Breast epithelium (tissue), 4 donors: Measurements from ENCODE around the gene PERP. TPM values are rescaled to one million over a fixed set of nuclear protein-coding genes. Genes with fewer than 3 reads are reported as not detected.

Experiments used
- DNase-seq, 2 donors: peaks; one replicate each; pipeline ENCODE4 v3.0.0-alpha.2; 2019; ENCODE audit warnings: low spot score in 2 of 2
- H3K27ac ChIP-seq, 2 donors: fragments of 200-600 bp; sonication (generic) in 1 of 2; one replicate each; pipeline ENCODE4 v1.5.1; 2016 to 2019; ENCODE audit warnings: mild to moderate bottlenecking in 1 of 2
- H3K27me3 ChIP-seq, 2 donors: fragments of 200-600 bp; sonication (generic) in 1 of 2; one replicate each; pipeline versions ENCODE4 v1.5.1 to v1.6.0; 2017 to 2019; ENCODE audit warnings: control low read depth in 1 of 2, mild to moderate bottlenecking in 1 of 2
- H3K36me3 ChIP-seq: fragments of 200-600 bp; one replicate; pipeline ENCODE4 v1.5.1; 2019
- H3K4me1 ChIP-seq, 2 donors: fragments of 200-600 bp; sonication (generic); one replicate each; pipeline ENCODE4 v1.5.1; 2016 to 2019; ENCODE audit warnings: control low read depth in 1 of 2
- H3K4me3 ChIP-seq, 3 donors: fragments of 200-600 bp; sonication (generic); 1 replicate in 2 of 3; 2 replicates in 1 of 3; pipeline ENCODE4 v1.5.1; 2016 to 2019; ENCODE audit warnings: mild to moderate bottlenecking in 3 of 3, moderate library complexity in 2 of 3
- H3K9me3 ChIP-seq, 2 donors: fragments of 200-600 bp; sonication (generic) in 1 of 2; one replicate each; pipeline ENCODE4 v1.5.1; 2016 to 2019; ENCODE audit warnings: control low read depth in 1 of 2
- POLR2A ChIP-seq: fragments of 450-650 bp; IDR thresholded peaks from one replicate; pipeline ENCODE4 v1.6.1; 2016; ENCODE audit warnings: antibody characterized with exemption, mild to moderate bottlenecking, moderate library complexity
- POLR2AphosphoS5 ChIP-seq, 3 donors: sonication (generic); formaldehyde crosslinking; IDR thresholded peaks; one replicate each; pipeline ENCODE4 v1.6.1; 2017; ENCODE audit warnings: antibody characterized with exemption in 3 of 3
- intact Hi-C: fragments of 100-400 bp; cut with DNase I; formaldehyde crosslinking; loops from one replicate; pipeline ENCODE4 v1.15.1; 2023; ENCODE audit warnings: low total_unique reads
- total RNA-seq, 3 donors: library from RNA; depleted of rRNA; stranded (reverse); fragments of >200 nt; gene quantifications; one replicate each; pipeline ENCODE4 v1.1.0, GENCODE V29; 2016
- TF ChIP-seq, protein P1 (sequence below), 3 donors: fragments of 450-650 bp; IDR thresholded peaks; one replicate each; pipeline ENCODE4 v1.5.1; 2016 to 2017; ENCODE audit warnings: antibody characterized with exemption in 3 of 3, mild to moderate bottlenecking in 3 of 3, moderate library complexity in 3 of 3

PERP gene
- total RNA-seq, 3 donors from 2014 or later = 62.9 to 176 (median 82.3) TPM

DNA sequence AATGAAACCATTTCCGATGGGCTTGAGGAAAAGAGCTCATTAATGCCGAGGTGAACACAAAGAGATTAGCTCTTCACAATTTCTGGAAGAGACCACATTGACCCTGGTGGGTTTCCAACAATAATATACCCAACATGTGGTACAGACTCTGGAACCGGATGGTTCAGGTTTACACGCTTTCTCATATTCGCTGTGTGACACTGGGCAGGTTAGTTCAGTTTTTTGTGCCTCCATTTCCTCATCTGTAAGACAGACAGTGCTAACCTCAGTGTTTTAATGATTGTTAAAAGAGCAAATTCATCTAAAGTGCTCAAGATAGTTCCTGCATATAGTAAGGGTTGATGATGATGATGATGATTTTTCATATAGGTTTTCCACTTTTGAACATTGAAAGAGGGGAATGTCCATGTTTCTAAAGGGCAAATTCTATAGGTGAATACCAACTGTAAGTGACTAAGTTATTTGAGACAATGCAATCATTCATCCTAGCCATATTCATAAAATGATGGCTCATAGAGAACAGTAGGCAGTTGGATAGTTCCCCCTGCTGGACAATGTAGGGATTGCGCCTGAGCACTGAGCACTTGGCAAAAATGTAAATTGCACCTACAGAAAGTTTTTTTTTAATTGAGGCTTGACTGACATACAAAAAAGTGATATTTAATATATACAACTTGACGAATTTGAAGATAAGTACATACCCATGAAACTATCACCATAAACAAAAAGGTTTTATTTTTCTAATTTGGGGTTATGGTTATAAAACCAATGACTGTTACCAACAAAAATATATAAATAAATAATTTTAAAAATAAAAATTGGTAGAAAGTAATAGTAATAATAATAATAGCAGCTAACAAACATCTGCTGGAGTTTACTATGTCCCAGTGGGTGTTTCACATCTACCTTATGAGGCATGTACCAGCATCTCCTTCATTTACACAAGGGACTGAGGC, 2.1 kb upstream of the PERP start:
- intact Hi-C loops = no loop called here
- TF ChIP-seq POLR2A (no peak), POLR2AphosphoS5 (IDR thresholded peaks at IDR 0.05) (peak in 1 of 3 donors; percentile 40)
- TF ChIP-seq, protein P1, sequence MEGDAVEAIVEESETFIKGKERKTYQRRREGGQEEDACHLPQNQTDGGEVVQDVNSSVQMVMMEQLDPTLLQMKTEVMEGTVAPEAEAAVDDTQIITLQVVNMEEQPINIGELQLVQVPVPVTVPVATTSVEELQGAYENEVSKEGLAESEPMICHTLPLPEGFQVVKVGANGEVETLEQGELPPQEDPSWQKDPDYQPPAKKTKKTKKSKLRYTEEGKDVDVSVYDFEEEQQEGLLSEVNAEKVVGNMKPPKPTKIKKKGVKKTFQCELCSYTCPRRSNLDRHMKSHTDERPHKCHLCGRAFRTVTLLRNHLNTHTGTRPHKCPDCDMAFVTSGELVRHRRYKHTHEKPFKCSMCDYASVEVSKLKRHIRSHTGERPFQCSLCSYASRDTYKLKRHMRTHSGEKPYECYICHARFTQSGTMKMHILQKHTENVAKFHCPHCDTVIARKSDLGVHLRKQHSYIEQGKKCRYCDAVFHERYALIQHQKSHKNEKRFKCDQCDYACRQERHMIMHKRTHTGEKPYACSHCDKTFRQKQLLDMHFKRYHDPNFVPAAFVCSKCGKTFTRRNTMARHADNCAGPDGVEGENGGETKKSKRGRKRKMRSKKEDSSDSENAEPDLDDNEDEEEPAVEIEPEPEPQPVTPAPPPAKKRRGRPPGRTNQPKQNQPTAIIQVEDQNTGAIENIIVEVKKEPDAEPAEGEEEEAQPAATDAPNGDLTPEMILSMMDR (IDR thresholded peaks at IDR 0.05) = peak; percentile 92 to 97 (median 97)
- no peaks in the 10 kb centered on the region for H3K9me3 ChIP-seq
- no peak overlapping the region for H3K4me3 ChIP-seq
- peak; percentile 58 to 75 for DNase-seq
- H3K27me3 ChIP-seq = no peaks in the 10 kb centered on the region
- no peaks in the 10 kb centered on the region for H3K36me3 ChIP-seq
- H3K27ac ChIP-seq = peak overlapping the region; percentile 64 to 99
- no peaks in the 10 kb centered on the region for H3K4me1 ChIP-seq

- Histone ChIP-seq H3K9me3 (no peaks in the 10 kb centered on the region), H3K27me3 (no peaks in the 10 kb centered on the region), H3K4me3 (peak overlapping the region; percentile 60 to 92 (median 84)), H3K4me1 (no peaks in the 10 kb centered on the region), H3K27ac (peak overlapping the region; percentile 95 to 99), H3K36me3 (no peaks in the 10 kb centered on the region)
- intact Hi-C loops = no loop called here
- no peak for TF ChIP-seq POLR2AphosphoS5 (IDR thresholded peaks at IDR 0.05)
- no peak for TF ChIP-seq POLR2A
- TF ChIP-seq, protein P1 (IDR thresholded peaks at IDR 0.05) = no peak
- DNase-seq = peak in 1 of 2 donors; percentile 47
Observed at GRCh38 chr6:138107752-138108592, 753 bp upstream of the PERP start.

GRCh38 chr6:138106665-138107077, 548 bp downstream of the PERP start:
- Histone ChIP-seq H3K9me3 (no peaks in the 10 kb centered on the region), H3K27ac (peak overlapping the region; percentile 95 to 99), H3K36me3 (no peaks in the 10 kb centered on the region), H3K4me3 (peak overlapping the region; percentile 60 to 92 (median 84)), H3K4me1 (no peaks in the 10 kb centered on the region), H3K27me3 (no peaks in the 10 kb centered on the region)
- DNase-seq = no peak
- TF ChIP-seq, protein P1 (IDR thresholded peaks at IDR 0.05) = no peak
- TF ChIP-seq POLR2A = no peak
- no peak for TF ChIP-seq POLR2AphosphoS5 (IDR thresholded peaks at IDR 0.05)
- intact Hi-C loops = no loop called here

GRCh38 chr6:138105880-138106664, 1.1 kb downstream of the PERP start:
- H3K4me3 ChIP-seq = peak overlapping the region; percentile 60 to 92 (median 84)
- H3K36me3 ChIP-seq = no peaks in the 10 kb centered on the region
- no peaks in the 10 kb centered on the region for H3K27me3 ChIP-seq
- H3K27ac ChIP-seq = peak overlapping the region; percentile 95 to 99
- no peaks in the 10 kb centered on the region for H3K4me1 ChIP-seq
- intact Hi-C loops = no loop called here
- no peak for DNase-seq
- TF ChIP-seq POLR2A (no peak), POLR2AphosphoS5 (IDR thresholded peaks at IDR 0.05) (peak in 1 of 3 donors; percentile 46)
- TF ChIP-seq, protein P1 (IDR thresholded peaks at IDR 0.05) = no peak
- no peaks in the 10 kb centered on the region for H3K9me3 ChIP-seq
